ENCODE data around the gene ZNF573. TPM values are rescaled to one million over a fixed set of nuclear protein-coding genes. Genes with fewer than 3 reads are reported as not detected.
"Not testable (repeated sequence)": the region's sequence is repeated elsewhere in the genome, so short reads cannot be mapped to it uniquely, and the experiment has no call there.

ZNF573 gene
- 10.3 and 11.6 TPM in 2 replicates for polyA plus RNA-seq (2014; cell fraction: cytosol; rRNA removed)
- 11.3 and 11.8 TPM in 2 replicates for polyA plus RNA-seq (2014; cell fraction: nucleus; rRNA removed)

- DNase-seq (ENCODE audit: low spot score), result peak; percentile 87
Observed at GRCh38 chr19:37779127-37780005, at the start of gene ZNF573. Gene ZNF573, minus strand, starts transcription at chr19:37779586. Its CDS starts 5,857 bp downstream, at chr19:37773729.

DNA sequence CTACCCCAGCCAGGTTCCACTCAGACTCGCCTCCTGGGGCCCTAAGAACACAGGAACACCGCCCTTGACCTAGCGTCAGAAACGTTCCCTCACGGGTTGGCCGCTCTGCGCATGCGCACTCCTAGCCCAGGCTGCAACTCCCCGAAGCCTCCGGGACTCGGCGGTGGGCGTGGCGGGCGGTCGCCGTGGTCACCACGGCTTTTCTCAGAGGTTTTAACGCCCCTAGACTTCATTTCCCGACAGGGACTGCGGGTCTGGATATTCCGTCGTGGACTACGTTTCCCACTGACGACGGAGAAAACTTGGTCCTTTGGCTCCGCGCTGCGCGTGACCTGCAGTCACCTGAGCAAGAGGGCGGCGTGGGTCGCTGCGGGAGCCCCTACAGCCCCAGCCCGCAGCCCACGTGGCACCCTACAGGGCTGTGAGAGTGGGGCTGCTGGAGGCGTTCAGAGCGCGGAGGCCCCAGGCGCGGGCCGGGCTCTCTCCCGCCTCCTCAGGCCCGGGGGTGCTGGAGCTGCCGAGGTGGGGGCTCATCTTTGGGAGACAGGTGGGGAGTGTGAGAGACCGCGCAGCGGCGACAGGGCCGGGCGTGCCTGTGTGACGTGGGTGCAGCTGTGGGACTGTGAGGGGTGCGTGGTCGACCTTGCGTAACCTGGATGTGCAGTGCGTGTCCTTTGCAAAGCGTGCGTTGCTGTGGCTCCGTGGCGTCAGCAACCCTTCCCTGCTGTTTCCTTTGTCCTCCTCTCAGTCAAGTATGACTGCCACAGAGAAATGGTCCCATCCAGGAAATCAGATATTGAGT, 38.0 kb upstream of the ZNF573 start:
- DNase-seq (ENCODE audit: low spot score), result peak; percentile 71

DNA sequence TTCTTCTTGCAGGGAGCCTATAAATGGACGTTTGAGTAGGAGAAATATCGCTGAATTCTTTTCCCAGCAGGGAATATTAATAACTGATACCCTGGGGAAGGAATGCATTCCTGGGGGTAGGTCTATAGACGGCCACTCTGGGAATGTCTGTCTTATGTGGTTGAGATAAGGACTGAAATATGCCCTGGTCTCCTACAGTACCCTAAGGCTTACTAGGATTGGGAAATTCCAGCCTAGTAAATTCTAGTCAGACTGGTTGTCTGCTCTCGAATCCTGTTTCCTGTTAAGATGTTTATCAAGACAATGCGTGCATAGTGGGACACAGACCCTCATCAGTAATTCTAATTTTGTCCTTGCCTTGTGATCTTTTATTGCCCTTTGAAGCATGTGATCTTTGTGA, 36.2 kb upstream of the ZNF573 start:
- DNase-seq (ENCODE audit: low spot score), result not testable (repeated sequence)

GRCh38 chr19:37813340-37813739, 34.0 kb upstream of the ZNF573 start:
- DNase-seq (ENCODE audit: low spot score), result no peak

DNA sequence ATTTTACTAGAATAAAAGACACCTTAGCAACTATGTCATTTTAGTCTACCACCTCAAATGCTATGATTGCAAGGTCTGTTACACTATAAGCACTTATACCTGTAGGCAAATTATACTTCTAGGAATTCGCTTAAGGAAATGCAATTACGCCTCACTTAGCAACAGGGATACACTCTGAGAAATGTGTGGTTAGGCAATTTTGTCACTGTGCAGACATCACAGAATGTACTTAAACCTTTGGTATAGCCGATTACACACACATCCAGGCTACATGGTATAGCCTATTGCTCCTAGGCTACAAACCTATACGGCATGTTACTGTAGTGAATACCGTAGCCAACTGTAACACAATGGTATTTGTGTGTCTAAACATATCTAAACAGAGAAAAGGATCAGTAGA, 30.0 kb upstream of the ZNF573 start:
- no peak for DNase-seq (ENCODE audit: low spot score)

DNA sequence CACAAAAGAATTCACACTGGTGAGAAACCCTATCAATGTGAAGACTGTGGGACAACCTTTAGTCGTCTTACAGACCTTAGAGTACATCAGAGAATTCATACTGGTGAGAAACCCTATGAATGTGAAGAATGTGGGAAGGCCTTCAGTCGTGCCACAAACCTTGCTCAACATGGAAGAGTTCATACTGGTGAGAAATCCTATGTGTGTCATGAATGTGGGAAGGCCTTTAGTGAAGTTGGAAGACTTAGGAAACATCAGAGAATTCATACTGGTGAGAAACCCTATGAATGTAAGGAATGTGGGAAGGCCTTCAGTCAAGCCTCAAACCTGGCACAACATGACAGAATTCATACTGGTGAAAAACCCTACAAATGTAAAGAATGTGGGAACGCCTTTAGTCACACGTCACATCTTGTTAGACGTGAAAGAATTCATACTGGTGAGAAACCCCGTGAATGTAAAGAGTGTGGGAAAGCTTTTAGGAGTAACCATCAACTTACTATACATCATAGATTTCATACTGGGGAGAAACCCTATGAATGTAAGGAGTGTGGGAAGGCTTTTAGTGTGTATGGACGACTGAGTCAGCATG, 24.0 kb upstream of the ZNF573 start:
- DNase-seq (ENCODE audit: low spot score), result no peak

DNA sequence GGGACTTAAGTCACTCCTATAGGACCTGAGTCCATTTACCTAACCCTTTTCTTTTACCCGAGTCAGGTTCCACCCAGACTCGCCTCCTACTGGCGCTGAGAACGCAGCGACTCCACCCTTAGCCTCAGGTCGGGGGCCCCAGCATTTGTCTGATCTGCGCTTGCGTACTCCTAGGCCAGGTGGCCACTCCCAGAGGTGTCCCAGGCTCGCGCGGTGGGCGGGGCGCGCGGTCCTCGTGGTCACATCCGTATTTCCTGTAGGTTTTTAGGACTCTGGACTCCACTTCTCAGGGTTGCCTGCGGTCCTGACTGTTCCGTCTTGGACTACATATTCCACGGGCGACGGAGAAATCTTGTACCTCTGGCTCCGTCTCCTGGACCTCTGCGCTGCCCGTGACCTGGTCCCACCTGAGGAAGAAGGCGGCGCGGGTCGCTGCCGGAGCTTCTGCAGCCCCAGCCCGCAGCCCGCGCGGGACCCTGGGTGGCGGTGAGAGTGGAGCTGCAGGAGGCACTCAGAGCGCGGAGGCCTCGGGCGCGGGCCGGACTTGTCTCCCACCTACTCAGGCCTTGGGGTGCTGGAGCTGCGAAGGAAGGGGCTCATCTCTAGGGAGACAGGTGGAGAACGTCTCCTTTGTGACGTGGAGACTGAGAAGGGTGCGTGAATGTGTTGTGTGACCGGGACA, 11.0 kb upstream of the ZNF573 start:
- DNase-seq (ENCODE audit: low spot score), result no peak

DNA sequence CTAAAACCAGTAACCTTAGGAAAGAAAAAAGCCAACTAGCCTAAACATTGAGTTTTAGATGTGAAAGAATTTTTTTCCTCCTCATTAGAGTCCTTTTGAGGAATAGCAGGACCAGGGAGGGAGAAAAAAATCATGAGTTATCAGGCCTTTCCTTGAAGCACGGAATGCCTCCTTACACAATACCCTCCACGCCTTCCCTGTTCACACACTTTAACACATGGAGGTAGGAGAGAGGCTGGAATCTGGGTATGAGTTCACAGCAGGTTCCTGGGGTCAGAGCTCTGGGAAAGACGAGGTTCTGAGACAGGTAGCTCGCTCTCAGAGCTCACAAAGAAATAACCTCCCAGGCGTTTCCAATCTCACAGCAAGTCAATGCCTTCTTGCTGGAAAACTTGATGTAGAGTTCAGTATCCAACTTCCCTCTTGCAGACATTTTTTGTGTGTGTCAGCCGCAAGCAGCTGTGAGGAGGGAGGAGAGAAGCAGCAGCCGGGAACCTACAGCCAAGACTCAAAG, 716 bp downstream of the ZNF573 start:
- no peak for DNase-seq (ENCODE audit: low spot score)

DNA sequence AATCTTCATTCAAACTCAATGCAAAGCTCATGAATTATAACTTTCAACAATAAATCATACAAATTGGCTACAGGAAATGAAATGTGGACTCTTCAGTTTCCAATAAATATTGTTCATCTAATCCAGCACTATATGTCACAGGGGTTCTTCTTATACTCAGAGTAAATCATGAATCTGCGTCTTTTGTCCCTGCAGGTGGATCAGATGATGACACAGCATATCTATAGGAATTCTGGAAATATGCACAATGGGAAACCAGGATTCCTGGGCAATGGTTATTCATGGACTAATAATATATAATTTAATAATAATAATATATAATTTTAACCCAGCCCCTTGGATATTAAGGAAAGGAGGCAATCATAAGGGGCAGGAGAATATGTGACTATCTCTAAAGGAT, 8.4 kb downstream of the ZNF573 start:
- no peak for DNase-seq (ENCODE audit: low spot score)

DNA sequence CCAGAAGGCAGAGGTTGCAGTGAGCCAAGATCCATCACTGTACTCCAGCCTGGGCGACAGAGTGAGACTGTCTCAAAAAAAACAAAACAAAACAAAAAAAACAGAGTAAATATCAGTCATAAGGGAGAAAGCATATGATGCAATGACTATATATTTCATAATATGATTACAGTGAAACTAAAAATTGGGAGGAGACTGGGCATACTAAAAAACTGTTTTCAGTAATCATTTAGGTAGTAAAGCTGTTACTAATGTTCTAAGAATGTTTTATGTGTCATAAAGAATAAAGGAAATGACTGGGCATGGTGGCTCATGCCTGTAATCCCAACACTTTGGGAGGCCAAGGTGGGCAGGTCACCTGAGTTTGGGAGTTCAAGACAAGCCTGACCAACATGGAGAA, 15.9 kb downstream of the ZNF573 start:
- DNase-seq (ENCODE audit: low spot score), result no peak

- not testable (repeated sequence) for DNase-seq (ENCODE audit: low spot score)
Observed at GRCh38 chr19:37757683-37758082, 21.7 kb downstream of the ZNF573 start.

DNA sequence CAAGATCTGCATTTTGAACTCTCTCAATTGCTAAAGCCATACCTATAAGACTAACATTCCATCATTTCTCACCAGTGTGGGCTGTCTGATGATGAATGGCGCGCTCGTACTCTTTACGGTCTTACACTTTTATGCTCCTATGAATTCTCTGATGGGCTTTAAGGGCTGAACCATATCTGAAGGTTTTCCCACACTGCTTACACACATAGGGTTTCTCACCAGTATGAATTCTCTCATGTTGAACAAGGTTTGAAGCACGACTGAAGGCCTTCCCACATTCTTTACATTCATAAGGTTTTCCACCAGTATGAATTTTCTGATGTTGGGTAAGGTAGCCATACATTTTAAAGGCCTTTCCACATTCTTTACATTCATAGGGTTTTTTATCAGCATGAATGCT, 41.0 kb downstream of the ZNF573 start:
- no peak for DNase-seq (ENCODE audit: low spot score)

GRCh38 chr19:37725181-37725580, 54.2 kb downstream of the ZNF573 start:
- DNase-seq (ENCODE audit: low spot score), result no peak

DNA sequence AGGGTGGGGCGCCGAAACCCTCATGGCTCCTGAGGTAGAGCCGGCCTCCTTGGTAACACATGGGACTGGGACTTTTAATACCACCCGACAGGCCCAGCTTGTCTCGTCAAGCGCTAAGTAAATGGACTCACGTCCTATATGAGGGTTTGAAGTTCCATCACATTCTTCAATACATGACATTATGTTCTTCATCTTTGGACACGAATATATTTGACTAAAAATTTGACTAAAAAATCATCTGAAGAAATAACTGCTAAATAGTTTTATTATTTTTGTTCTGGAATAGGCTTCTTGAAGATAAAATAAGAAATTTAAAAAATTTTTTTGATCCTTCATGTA, 59.5 kb downstream of the ZNF573 start:
- no peak for DNase-seq (ENCODE audit: low spot score)

DNA sequence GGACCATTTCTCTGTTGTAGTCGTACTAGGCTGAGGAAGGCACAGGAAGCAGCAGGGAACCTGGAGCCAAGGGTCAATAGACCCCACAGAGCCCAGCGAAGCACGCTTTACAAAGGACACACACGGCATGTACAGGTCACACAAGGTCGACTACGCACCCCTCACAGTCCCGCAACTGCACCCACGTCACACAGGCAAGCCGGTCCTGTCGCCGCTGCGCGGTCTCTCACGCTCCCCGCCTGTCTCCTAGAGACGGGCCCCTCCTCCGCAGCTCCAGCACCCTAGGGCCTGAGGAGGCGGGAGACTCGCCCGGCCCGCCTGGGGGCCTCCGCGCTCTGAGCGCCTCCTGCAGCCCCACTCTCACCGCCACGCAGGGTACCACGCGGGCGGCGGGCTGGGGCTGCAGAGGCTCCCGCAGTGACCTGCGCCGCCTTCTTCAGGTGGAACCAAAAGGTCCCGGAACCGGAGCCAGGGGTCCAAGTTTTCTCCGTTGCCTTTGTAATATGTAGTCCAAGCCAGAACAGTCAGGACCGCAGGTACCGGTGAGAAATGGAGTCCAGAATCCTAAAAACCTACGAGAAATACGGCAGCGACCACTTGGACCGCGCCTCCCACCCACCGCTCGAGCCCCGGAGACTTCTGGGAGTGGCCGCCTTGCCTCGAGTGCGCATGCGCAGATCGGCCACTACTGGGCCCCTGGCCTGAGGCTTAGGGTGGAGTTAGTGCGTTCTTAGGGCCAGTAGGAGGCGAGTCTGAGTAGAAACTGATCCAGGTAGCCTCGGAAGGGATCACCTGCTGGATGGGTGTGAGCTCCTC, 60.1 kb downstream of the ZNF573 start, which contains the start of gene ZNF607:
Gene ZNF607, minus strand, starts transcription at position 651 of the 816 bp plus-strand sequence. CDS start 8,143 bp downstream, outside the sequence.
- peak; percentile 93 for DNase-seq (ENCODE audit: low spot score)

DNA sequence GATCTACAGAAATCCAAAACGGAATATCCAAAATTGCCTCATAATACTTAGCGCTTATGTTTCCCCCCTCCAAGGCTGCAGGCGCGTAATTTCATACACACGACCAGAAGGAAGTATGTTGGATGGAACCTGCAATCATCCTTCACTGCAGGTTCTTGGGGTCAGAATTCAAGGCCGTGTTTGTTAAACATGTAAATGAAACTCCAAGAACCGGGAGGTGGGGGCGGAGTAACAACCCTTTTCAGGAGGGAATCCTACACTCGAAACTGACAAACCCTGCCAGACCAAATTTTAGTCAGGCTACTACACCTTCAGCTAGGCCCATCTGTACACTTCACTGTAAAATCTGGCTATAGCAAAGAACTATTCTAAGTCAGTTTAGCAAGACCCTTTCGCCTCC, 61.1 kb downstream of the ZNF573 start:
- DNase-seq (ENCODE audit: low spot score), result no peak

DNA sequence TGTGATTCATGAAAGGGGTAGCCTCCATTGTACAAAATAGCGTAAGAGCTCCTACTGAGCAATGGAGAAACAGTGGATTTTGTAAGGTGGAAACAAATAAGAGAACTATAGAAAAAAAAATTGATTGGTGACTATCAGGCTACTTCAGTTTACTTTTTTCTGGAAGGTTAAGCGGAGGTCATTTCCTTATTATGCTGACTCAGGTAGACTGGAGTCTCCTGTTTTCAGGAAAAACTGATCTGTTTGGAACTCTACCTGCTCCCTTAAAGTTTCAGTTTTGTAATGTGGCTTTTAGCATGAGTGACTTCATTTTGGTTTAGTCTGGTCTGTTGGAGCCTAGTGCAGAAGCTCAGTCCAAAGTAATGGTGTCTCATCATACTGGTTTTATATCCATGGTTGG, 63.2 kb downstream of the ZNF573 start:
- no peak for DNase-seq (ENCODE audit: low spot score)

DNA sequence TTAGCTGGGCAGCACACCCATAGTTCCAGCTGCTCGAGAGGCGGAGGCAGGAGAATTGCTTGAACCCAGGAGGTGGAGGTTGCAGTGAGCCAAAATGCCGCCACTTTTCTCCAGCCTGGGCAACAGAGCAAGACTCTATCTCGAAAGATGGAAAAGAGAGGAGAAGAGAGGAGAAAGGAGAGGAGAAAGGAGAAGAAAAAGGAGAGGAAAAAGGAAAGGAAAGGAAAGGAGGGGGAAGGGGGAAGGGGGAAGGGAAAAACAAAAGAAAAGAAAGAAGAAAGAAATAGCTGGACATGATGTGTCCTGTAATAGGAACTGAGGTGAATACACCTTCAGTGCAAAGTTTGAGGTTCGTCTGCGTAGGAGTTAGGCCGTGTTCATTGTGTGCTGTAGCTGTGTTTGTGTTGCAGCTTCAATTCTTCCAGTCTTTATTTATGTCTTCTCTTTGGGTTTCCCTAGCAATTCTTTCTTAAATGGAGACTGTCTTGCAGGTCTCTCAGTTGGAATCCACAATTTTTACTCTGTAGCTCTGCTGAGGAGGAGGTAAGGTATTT, 73.3 kb downstream of the ZNF573 start:
- DNase-seq (ENCODE audit: low spot score), result no peak

- DNase-seq (ENCODE audit: low spot score), result no peak
Observed at GRCh38 chr19:37699057-37699456, 80.3 kb downstream of the ZNF573 start.

GRCh38 chr19:37698216-37698615, 81.2 kb downstream of the ZNF573 start:
- DNase-seq (ENCODE audit: low spot score), result no peak

Data from SK-N-DZ (cell line).